NCI-H2227 (cell line): Measurements from ENCODE around the gene CDK2AP2.
A peak's percentile ranks its signal among the peaks of the same experiment; 100 is the strongest.
"Not testable (repeated sequence)": the region's sequence is repeated elsewhere in the genome, so short reads cannot be mapped to it uniquely, and the experiment has no call there.

Experiments
- DNase-seq: peaks from one replicate; lab custom pipeline; 2025; ENCODE audit not compliant: unreplicated experiment; lab: John Stamatoyannopoulos, UW

Gene CDK2AP2, protein sequence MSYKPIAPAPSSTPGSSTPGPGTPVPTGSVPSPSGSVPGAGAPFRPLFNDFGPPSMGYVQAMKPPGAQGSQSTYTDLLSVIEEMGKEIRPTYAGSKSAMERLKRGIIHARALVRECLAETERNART

DNA sequence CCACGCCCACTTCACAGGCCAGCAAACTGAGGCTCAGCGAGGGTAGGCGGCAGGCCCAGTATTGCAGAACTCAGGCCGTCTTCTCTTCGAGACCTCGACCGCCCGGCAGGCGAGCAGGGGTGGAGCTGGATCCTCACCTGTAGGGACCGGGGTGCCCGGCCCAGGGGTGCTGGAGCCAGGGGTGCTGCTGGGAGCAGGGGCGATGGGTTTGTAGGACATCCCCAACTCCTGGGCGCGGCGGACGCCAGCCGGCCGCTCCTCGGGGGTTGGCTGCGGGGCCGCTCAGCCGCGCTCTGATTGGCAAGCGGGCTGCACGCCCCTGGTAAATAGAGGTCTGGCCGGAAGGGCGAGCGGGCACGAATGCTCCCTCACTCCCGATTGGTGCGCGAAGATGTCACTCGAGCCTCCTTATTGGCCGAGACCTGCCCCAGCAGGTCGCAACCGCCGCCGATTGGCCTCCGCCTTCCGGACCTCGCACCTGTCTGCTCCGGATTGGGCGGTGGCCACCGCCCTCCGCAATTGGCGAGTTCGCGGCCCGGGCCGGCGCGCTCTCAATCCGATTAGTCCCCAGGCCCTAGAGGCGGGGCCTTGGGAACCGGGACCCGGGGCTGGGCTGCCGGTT is at the start of gene CDK2AP2:
Gene CDK2AP2 (minus strand): TSS at position 299 of the 622 bp plus-strand sequence. CDS start 80 bp downstream, at position 219.
- DNase-seq, result peak; percentile 100

DNA sequence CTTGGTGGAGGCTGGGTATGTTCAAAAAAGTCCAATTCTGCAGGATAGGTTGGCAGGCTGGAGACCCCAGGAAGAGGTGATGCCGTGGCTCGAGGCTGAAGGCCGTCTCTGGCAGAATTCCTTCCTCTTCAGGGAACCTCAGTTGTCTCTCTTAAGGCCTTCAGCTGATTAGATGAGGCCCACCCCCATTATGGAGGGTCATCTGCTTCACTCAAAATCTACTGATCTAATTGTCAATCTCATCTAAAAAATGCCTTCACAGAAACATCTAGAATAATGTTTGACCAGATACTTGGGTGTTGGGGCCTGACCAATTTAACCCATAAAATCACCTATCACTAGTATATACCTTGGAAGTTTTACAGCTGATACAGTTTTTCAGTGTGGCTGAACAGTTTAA is 48.3 kb upstream of the CDK2AP2 start:
- DNase-seq, result no peak

DNA sequence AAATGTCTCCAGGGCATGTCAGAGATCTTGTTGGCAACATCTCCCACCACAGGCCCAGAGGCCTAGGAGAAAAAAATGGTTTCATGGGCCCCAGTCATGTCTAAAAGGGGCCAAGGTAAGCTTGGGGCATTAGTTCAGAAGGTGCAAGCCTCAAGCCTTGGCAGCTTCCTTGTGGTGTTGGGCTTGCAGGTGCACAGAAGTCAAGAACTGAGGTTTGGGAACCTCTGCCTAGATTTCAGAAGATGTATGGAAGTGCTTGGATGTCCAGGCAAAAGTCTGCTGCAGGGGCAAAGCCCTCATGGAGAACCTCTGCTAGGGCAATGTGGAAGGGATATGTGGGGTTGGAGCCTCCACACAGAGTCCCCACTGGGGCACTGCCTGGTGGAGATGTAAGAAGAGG is 43.7 kb upstream of the CDK2AP2 start:
- not testable (repeated sequence) for DNase-seq

DNA sequence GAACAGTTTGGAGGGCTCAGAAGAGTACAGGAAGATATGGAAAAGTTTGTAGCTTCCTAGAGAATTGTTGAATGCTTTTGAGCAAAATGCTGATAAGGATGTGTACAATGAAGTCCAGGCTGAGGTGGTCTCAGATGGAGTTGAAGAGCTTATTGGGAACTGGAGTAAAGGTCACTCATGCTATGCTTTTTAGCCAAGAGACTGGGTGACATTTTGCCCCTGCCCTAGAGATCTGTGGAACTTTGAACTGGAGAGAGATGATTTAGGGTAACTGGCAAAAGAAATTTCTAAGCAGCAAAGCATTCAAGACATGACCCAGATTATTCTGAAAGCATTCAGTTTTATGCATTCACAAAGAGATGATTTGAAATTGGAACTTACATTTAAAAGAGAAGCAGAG is 43.2 kb upstream of the CDK2AP2 start:
- no peak for DNase-seq

DNA sequence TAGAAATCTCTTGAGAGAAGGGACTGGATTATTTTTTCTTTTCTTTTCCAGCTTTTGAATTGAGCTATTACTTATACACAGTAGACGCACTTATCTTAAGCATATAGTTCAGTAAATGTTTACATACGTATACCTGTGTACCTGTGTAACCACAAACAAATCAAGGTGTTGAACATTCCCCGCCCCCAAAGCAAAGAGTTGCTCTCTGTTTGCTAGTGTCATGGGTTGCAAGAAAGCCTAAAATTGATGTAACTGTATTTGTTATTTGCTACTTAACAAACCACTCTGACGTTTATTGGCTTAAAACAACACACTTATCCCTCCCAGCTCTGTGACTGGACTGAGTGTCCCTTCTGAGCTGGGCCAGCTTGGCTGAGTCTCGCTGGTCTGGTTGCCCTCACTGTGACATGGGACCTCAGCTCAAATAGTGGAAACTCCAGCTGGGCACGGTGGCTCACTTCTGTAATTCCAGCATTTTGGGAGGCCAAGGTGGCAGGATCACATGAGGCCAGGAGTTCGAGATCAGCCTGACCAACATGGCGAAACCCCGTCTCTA is 40.7 kb upstream of the CDK2AP2 start:
- DNase-seq, result no peak

DNA sequence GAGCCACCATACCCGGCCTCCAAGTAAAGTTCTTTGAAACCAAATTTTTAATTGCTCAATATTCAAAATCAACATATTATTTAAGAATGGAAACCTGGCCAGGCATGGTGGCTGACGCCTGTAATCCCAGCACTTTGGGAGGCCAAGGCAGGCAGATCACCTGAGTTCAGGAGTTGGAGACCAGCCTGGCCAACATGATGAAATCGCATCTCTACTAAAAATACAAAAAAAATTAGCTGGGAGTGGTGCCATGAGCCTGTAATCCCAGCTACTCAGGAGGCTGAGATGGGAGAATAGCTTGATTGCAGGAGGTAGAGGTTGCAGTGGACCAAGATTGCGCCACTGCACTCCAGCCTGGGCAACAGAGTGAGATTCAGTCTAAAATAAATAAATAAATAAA is 40.1 kb upstream of the CDK2AP2 start:
- not testable (repeated sequence) for DNase-seq

DNA sequence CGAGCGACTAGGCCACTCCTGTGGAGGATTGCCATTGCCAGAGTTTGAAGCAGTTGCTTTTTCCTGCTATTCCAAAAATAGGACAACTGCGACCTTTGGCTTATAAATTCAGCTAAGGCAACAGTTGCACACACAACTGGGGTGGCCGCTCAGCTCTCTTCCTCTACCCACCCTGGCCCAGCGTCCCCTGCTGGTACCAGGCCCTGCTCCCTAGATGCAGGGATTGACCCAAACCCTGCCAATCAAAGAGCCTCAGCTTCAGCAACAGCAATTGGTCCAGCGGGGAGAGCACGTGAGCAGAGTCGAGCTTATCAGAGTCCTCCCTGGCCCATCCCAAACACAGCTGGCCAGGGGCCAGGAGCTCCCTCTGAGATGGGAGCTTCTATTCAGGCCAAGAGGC is 37.3 kb upstream of the CDK2AP2 start:
- peak; percentile 30 for DNase-seq

DNA sequence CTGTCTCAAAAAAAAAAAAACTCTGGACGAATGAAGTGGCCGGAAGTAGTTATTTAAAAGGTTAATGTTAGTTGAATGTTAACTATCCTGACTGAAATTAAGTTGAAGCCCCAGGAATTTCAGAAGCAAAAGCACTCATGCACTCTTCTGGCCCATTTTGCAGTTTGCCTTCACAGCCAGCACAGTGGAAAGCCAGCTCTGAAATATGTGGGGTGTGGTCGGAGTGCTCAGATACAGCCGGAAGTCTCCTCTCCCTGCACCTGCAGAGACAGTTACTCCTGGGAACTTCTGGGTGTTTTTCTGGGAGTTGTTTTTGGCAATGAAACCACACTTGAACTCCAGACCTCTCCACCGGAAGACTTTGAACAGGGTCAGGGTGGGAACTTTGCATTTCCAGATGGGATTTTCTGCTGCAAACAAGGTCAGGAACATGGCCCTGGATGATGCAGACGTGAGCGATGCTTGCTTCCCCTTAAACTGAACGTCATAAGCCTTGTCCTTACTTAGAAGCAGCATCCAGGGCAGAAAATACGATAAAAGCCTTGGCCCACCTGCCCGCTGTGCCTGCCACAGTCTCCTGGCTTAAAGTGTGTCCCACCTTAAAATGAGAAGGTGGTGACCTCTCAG is 36.8 kb upstream of the CDK2AP2 start:
- DNase-seq, result no peak

DNA sequence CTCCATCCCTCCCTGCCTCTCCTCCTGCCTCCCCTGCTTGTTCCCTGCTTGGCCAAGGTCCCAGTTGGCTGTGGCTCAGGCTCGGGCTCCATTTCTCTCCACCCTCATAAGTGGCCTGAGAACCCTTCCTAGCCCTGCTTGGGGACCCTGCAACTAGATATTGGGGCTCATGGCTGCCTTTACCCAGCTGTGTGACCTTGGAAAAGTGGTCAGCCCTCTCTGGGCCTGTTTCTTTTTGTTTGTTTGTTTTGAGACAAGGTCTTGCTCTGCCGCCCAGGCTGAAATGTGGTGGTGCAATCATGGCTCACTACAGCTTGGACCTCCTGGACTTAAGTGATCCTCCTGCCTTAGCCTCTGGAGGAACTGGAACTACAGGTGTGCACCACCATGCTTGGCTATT is 35.6 kb upstream of the CDK2AP2 start:
- DNase-seq, result no peak

DNA sequence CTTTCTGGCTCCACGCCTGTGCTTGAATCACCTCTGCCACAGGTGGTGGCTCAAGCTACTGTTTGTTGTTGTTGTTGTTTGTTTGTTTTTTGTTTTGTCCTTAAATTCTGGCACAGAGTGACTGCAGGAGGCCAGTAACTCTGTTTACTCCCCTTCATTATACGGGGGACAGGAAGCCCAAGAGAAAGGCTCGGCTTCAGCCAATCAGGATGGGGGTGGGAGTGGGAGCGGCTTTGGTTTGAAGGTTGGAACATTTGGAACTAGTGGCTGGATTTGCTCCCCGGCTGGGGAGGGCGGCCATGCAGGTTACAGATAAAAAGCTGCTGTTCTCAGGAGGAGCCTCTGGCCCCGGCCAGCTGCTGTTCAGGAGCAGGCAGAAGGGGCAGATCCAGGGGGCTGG is 35.0 kb upstream of the CDK2AP2 start:
- no peak for DNase-seq

DNA sequence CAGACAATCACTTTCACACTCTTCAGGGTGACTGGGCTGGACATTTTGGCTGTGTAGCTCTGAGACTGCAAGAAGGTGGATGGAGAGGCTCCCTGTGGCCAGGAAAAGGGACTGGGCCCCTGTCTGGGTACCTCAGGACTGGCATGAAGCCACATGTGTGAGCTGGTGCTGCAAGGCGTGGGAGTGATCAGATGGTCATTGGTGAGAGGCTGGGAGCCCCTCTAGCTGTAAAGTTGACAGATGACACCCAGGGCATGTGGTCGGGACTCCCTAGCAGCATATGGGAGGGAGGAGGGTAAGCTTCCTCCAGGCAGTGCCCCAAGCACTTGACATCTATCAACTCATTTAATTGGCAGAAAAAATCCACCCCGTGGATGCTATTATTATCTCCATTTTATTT is 34.2 kb upstream of the CDK2AP2 start:
- no peak for DNase-seq

DNA sequence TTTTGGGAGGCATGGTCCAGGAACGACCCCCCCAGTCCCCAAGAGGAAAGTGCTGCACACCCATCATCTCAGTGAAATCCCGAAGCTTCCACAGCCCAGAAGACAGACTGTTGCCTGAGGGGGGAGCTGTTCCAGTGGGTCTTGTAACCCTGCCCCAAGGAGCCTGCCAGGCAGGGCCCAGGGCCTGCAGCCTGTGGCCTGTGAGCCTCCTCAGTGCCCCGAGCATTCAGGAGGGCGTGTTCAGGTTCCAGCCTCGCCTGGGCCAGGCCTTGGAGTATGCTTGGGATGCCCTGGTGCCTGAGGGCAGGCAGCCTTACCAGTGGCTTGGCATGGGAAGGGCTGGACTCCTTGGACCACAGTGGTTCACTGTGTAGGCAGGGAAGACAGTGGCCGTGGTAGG is 33.2 kb upstream of the CDK2AP2 start:
- DNase-seq, result no peak

DNA sequence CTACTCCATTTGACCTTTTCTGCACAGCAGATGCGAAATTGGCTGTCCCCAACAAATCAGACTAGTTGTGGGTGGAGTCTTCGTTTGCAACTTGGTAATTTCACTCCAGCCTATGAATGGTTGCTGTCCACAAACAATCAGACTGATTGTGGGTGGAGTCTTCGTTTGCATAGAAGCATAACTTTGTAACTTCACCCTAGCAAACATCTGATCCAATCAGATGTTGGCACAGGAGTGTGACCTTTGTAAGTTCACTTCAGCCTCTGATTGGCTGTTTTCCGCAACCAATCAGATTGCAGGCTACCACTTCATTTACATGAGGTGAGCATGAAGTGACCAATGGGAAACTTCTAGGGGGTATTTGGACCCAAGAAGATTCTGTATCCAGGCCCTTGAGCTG is 31.6 kb upstream of the CDK2AP2 start:
- DNase-seq, result no peak

DNA sequence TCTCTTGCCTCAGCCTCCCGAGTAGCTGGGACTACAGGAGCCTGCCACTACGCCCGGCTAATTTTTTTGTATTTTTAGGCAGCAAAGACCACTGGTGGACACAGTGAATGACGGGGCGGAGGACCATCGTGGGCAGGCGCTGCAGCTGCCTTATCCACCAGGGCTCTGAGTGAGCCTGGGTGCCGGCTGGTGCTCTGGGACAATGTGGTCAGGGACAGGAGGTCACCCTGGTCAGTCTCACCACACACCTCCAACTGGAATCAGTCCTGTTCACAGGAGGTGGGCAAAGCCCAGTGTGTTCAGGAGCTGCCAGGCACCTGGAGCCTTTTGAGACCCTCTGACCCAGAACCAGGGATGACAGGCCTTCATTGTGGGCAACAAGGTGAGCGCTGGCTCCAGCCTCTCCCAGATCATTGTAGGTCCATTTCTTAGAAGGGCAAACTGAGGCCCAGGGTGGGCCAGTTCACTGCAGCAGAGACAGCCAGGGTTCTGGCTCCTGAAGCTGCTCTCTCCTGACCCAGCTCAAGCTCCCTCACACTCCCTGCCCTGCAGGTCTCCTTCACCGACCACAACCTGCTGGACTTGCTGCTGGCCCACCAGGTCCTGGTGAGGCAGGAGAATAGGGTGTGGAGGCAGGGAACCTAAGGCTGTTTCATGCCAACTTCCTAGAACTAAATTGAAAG is 31.0 kb upstream of the CDK2AP2 start:
- no peak for DNase-seq

DNA sequence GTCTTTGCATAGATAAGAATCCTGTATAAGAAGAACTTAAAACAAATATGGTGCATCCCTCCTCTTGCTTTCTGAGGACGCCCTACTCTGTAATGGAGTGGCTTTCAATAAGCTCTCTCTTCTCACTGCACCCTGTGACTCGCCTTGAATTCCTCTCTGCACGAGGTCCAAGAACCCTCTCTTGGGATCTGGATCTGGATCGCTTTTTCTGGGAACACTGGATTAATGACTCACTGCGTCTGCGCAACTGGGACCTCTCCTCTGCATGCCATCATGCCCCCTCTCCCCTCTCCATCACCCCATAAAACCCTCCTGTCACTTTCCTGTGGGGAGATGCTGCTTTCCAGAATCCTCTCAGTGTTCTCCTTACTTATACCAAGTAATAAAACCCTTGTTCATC is 30.3 kb upstream of the CDK2AP2 start:
- no peak for DNase-seq

DNA sequence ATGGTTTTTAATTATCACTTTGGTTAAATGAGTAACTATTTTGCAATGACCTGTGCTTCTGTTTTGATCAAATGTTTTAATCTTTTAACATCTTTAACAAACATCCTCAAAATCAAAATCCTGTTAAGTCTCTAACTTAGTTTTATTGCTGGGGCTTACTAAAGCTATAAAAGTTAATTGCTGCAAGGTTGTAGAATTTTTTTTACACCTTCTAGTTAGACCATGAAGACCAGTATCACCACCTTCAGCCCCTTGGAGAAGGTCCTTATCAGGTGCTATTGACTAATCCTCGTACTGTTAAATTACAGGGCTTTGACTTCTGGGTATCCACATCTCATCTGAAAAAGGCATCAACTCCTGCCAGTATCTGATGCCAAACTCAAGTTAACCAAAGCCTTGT is 27.6 kb upstream of the CDK2AP2 start:
- no peak for DNase-seq

DNA sequence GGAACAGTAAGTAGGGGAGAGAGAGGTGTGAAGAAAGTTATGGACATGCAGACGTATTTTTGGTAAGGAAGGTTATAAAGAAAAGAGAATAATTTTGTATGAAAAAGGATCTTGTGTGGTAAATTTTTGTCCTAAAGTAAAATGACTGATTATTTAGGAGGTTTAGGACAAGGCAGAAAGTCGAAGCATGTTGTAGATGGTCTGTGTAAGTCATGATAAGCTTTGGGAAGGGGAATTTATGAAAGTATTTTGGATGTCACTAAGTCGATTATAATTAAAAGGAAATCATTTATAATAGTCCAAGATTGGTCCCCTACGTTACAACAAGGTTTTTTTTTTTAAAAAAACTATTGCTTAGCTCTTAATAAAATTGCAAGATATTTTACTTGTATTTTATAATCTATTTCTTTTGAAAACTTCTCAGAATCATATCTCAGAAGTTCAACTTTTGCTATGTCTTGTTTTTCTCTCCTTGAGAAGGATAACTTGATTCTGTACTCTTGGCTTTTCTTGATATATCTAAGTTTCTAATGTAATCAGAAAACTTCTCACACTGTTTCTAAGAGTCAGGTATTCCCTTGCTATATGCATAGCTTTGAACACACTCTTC is 26.2 kb upstream of the CDK2AP2 start:
- DNase-seq, result peak; percentile 22

DNA sequence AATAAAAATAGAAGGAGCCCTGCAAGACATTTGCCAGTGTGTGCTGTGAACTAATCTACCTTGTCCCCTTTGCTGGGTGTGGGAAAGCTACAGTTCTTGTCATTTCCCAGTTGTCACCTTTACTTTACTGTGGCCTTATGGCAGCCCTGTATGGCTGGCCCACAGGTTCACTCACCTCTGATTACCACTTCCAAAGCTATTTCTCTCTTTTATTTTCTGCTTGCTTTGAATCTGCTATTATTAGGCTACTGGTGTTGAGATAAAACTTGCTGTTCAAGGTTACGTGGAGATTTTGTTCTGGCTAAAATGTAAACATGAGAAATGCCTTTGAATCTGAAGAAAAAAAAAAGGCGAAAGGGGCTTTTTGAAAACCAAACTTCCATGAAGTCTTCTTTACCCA is 24.9 kb upstream of the CDK2AP2 start:
- DNase-seq, result no peak

DNA sequence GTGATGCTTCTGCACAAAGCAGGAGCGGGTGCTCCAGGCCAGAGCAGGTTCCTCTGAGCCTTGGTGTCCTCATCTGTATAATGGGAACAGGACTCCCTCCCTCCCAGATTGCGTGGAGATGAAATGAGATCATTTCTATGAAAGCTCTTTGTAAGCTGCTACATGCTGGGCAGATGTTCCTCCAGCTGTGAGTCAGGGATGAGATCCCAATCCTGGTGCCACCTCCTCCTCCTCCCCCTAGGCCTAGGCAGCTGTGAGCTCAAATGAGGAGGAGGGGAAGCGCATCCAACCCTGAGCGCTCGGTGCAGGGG is 22.3 kb upstream of the CDK2AP2 start:
- no peak for DNase-seq

DNA sequence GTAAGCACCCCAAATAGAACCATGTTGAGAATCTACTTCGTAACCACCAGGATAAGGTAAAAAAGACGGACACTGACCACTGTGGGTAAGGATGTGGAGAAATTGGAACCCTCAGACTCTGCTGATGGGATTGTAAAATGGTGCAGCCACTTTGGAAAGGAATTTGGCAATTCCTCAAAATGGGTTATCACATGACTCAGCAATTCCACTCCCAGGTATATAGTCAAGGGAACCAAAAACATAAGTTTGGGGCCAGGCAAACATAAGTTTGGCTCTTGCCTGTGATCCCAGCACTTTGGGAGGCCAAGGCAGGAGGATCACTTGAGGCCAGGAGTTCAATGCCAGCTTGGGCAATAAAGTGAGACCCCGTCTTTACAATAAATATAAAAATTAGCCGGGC is 20.4 kb upstream of the CDK2AP2 start:
- no peak for DNase-seq

DNA sequence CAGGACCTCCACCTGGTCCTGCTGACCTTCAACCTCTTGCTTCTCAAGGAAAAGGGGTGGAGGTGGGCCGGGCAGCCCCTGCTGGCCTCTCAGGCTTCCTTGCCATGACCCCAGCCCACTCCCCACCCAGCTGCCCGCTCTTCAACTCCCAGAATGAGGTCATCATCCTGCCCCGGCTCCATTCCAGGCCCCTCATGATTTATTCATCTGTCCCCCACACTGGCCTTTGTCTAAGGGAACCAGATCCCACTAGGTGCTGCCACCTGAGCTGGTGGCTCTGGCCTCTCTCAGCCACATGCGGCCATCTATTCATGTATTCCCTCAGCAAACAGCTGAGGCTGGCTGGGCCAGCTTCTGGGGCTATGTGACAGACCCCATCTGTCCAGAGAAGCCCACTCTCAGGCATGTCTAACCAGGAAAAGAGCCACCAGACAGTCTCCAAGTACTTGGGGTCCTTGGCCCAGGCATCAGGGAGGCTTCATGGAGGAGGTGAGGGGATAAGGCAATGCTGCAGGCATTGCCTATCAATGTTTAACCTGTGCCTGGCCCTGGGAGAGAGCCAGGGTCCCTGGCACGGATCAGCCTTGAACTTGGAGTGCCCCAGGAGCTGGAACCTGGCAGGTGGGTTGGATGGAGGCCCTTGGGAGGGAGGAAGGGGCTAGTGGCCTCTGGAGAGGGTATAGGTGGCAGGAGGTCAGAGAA is 17.5 kb upstream of the CDK2AP2 start:
- no peak for DNase-seq
